HG03439 (cell line): ENCODE results near the gene NR1H3.
"Not testable (repeated sequence)": the region's sequence is repeated elsewhere in the genome, so short reads cannot be mapped to it uniquely, and the experiment has no call there.

Experiments
- ATAC-seq: cut with Tn5 transposase; IDR thresholded peaks from one replicate; pipeline ENCODE4 v1.9.1; 2021; ENCODE audit warnings: mild to moderate bottlenecking, moderate library complexity; ENCODE audit not compliant: unreplicated experiment

NR1H3 gene

DNA sequence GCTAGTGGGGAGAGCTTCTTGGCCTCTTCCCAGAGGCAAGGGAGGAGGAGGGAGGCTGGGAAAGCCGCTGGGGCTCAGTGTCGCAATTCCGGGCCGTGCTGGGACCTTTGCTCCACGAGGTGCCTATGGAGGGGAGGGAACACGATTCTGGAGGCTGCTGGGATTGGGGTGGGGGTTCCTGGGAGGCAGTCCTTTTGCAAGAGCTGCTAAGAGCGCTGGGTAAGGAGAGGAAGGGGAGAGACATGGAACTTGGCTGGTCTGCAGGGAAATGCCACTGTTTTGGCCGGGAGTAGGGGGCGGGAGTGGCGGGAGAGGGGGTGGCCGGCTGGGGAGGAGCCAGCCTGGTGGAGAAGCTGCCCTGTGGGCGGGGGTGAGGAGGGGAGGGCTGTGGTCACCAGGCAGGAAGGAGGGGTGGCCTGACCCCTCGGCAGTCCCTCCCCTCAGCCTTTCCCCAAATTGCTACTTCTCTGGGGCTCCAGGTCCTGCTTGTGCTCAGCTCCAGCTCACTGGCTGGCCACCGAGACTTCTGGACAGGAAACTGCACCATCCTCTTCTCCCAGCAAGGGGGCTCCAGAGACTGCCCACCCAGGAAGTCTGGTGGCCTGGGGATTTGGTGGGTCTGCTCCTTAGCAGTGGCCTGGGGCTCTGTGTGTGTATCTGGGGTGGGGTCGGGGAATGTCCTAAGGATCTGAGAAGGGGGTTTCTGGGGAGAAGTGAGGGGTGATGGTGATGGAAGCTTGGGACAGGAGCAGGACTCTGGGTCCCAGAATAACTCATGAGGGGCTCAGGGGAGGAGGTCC is at the start of gene NR1H3:
TSS of gene NR1H3 (plus strand) at position 480 of the 800 bp plus-strand sequence. CDS start 1,221 bp downstream, outside the sequence.
- no peak for ATAC-seq

GRCh38 chr11:47208008-47208552 is 49.7 kb upstream of the NR1H3 start:
- not testable (repeated sequence) for ATAC-seq

DNA sequence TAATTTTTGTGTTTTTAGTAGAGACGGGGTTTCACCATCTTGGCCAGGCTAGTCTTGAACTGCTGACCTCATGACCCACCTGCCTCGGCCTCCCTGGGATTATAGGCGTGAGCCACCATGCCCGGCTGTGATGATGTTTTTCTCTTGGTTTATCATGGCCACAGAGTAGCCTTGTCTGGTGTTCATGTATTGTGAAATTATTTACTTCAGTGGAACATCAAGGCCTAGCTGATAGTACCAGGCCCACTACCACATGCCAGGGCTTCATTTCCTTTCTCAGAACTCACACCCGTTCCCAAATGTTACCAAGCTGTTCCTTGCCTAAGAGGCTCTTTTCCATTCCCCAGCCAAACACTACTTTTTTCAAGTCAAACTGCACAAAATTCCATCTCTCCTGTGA is 49.2 kb upstream of the NR1H3 start:
- no peak for ATAC-seq

- ATAC-seq: no peak
These were observed 44.9 kb upstream of the NR1H3 start for GRCh38 chr11:47212938-47213337.

DNA sequence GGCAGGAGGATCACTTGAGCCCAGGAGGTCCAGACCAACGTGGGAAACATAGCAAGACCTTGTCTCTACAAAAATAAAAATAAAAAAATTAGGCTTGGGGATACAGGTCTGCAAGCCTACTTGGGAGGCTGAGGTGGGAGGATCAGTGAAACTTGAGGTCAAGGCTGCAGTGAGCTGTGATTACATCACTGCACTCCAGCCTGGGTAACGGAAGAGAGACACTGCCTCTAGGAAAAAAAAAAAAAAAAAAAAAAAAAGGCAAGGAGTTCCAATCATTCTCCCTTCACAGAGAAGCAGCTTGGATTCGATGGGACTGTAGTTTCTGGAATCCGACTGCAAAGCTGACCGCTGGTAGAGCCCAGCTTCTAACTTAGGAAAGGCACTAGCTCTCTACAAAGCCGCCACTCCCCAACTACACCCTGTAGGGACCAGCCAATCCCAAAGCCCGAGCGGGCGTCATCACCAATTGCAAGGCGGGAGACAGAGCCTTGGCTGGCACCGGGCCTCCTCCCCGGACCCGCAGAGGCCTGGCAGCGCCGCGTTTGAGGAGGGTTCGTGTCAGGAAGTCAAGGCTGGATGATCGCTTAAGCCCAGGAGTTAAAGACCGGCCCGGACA is 43.7 kb upstream of the NR1H3 start:
- ATAC-seq: peak; percentile 66

- no peak for ATAC-seq
These were observed 42.4 kb upstream of the NR1H3 start for GRCh38 chr11:47215366-47215910.

- no peak for ATAC-seq
These were observed 41.5 kb upstream of the NR1H3 start for GRCh38 chr11:47216121-47216798.

GRCh38 chr11:47220401-47220821 is 37.4 kb upstream of the NR1H3 start:
- no peak for ATAC-seq

DNA sequence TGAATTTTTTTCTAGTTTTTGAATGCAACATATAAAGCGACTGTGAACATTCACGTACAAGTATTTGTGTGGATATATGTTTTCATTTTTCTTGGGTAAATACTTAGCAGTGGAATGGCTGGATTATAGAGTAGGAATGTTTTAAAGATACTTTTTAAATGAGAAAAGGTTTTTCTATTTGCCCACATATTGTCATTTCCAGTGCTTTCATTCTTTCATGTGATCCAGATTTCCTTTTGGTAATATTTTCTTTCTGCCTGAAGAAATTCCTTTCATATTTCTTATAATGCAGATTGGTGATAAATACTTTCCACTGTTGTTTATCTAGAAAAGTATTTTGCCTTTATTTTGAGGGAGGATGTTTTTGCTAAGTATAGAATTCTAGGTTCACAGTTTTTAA is 35.1 kb upstream of the NR1H3 start:
- no peak for ATAC-seq

DNA sequence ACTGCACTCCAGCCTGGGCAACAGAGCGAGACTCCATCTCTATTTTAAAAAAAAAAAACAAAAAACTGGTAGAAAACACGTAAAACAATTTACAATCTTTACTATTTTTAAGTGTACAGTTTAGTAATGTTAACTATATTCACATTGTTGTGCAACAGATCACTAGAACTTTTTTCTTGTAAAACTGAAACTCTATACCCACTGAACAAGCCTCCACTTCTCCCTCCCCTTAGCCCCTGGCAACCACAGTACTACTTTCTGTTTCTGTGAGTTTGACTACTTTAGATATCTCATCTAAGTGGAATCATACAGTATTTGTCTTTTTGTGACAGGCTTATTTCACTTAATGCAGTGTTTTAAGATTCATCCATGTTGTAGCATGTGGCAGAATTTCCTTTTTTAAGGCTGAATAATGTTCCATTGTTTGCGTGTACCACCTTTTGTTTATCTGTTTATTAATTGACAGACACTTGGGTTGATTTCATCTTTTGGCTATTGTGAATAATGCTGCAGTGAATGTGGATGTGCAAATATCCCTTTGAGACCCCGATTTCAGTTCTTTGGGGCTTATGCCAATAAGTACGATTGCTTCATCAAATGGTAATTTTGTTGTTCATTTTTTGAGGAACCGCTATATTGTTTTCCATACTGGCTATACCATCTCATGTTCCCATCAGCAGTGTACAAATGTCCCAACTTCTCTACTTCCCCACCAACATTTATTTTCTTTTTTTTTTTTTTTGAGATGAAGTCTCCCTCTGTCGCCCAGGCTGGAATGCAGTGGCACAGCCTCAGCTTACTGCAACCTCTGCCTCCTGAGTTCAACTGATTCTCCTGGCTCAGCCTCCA is 32.0 kb upstream of the NR1H3 start:
- peak; percentile 83 for ATAC-seq

DNA sequence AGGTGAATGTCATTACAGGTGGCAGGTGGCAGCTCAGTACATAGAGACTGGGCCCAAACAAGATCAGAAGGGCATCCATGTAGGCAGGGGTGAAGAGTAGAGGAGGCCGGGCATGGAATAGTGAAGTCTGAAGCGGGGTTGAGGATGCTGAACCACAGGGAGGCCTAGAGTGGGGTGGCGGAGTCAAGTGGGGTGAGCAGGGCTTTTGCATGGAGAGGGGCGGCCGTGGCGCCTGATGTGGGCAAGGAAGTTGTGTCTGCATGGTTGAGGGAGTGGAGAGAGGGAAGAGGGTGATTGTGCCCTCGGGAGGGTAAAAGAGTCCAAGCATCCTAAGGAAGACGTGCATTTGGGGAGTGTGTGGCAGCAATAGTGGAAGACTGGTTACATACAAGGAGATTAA is 28.6 kb upstream of the NR1H3 start:
- ATAC-seq: no peak

GRCh38 chr11:47233051-47233450 is 24.7 kb upstream of the NR1H3 start:
- ATAC-seq: no peak

DNA sequence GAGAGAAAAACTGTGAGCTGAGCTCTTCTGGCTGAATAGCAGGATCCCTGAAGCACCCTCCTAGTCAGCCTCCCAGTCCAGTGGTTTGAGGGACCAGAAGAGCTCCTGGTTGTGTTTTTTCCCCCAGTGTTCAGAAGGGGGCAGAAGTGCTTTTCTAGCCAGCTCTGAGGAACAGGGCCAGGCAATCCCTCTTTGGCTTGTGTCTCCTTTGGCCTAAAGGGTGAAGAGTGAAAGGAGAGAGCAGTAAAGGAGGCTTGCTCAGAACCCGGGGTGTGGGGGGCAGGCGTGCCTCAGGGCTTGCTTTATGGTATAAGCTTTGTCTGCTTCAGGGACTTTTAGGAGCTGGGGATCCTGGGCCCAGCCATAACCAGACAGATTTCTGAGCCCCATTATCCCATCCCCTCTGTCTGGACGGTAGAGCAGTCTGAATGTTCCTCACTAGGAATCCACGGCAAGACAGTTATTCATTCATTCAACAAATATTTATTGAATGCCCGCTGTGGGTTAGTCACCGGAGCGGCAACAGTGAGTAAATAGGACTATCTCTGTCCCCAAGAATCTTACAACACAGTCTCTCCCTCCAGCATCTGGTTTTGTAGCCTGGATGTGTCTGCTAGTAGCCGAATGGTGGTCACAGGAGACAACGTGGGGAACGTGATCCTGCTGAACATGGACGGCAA is 23.7 kb upstream of the NR1H3 start:
- no peak for ATAC-seq

DNA sequence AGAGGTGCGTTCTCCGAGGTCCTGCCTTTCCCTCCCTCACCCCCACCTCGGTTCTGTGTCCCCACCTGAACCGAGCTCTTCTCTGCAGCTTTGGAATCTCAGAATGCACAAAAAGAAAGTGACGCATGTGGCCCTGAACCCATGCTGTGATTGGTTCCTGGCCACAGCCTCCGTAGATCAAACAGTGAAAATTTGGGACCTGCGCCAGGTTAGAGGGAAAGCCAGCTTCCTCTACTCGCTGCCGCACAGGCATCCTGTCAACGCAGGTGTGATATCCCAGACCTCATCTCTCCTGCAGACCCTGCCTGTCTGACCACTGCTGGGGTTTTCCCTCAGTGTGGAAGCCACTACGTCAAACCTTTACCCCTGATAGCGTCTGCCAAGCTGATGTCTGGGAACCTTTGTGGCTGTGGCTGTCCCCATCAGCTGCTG is 23.1 kb upstream of the NR1H3 start:
- ATAC-seq: no peak

GRCh38 chr11:47235163-47235562 is 22.6 kb upstream of the NR1H3 start:
- ATAC-seq: no peak

GRCh38 chr11:47236482-47236881 is 21.3 kb upstream of the NR1H3 start:
- no peak for ATAC-seq

GRCh38 chr11:47239852-47240251 is 17.9 kb upstream of the NR1H3 start:
- ATAC-seq: no peak

DNA sequence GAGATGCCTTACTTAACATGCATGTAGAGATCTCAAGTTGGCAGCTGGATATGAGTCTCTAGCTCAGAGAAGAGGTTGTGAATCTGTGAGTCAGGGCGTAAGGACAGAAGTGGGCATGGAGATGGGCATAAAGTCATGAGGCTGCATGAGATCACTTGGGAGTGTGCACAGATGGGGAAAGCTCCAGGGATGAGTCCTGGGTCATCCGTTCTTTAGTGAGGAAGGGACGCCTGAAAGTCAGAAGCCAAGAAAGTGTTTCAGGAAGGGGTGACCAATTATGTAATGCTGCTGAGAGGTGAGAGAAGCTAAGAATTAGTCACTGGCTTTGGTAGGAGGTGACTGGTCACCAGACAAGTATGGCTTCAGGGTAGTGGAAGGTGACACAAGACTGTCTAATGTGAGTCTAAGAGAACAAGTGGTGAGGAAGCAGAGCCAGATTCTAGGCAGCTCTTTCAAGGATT is 15.9 kb upstream of the NR1H3 start:
- ATAC-seq: no peak

DNA sequence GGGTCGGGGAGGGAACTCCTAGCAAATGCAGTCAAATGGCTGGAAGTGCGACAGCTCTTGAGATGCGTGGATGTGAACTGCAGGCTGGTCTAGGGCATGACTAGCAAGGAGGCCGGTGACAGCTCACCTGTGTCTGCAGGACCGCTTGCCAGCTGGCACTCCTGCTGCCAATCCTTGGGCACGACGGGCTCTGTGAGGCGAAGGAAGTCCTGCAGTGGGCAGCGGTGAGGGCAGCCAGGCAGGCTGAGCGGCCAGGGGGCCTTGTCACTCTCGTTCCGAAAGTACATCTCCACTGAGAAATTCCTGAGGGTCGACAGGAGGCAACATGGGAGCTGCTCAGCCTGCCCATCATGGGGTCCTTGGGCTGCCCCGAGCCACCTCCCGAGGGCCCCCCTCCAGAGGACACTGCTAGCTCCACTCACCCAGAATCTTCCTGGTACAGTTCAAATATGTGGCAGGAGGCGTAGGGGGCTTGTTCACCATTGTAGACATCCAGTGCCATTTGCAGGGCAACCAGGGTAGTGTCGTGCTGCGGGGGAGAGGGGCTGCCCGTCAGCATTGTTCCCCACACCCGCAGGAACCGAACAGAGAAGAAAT is 15.1 kb upstream of the NR1H3 start:
- ATAC-seq: no peak
